ENCODE measurements around the gene SLC15A1. TPM values are rescaled to one million over a fixed set of nuclear protein-coding genes. Genes with fewer than 3 reads are reported as not detected.

SLC15A1 gene
- total RNA-seq, 1 experiment from 2014 or later = 1.9 TPM

DNA sequence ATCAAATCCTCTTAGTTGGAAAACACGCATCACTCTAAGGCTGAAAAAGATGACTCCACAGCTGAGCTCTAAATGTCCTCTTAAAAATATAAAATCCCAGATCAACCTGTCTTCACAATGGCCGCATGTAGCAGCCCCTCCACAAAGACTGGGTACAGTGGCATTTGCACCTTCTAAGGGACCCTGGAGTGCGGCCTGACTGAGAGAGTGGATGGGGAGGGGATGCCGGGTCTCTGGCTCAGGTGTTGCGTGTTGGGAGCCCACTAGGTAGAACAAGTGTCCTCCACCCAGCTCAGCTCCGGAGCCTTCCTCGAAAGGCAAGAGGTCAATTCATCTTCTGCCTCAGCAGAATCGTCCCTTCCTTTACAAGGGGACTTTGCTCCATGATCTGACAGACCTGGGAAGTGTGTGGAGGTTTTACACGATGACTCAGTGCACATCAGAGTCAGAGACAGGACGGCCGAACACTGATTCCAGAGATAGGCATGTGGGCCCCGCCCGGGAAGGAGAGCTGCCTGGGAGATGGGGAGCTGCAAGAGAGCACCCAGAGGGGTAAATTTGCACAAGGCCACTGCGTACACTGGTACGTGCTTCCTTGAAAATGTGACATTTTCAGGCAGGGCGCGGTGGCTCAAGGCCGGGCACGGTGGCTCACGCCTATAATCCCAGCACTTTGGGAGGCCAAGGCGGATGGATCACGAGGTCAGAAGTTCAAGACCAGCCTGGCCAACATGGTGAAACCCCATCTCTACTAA lies 23.5 kb upstream of the SLC15A1 start:
- Histone ChIP-seq H2BK120ac (ENCODE audit: low read depth, low read length, poor library complexity, severe bottlenecking) (no peak overlapping the region), H3K4me2 (ENCODE audit: insufficient read depth, insufficient read length, low read length) (no peak overlapping the region), H3K79me1 (ENCODE audit: insufficient read depth, low read depth, low read length, poor library complexity, severe bottlenecking) (no peaks in the 10 kb centered on the region), H2AFZ (ENCODE audit: low read length) (no peak overlapping the region), H3K23ac (ENCODE audit: insufficient read length, low read depth, low read length) (no peak overlapping the region), H3K14ac (ENCODE audit: insufficient read depth, low read length) (no peak overlapping the region), H2AK5ac (ENCODE audit: insufficient read length, low read length) (no peak overlapping the region), H4K91ac (ENCODE audit: insufficient read length, low read depth, low read length) (no peak overlapping the region), H3T11ph (ENCODE audit: low read length) (no peak overlapping the region), H4K5ac (ENCODE audit: insufficient read length, low read depth, low read length) (no peak overlapping the region), H4K20me1 (ENCODE audit: control insufficient read depth, insufficient read depth, insufficient read length) (no peaks in the 10 kb centered on the region), H3K18ac (ENCODE audit: insufficient read length, low read depth, low read length) (no peak overlapping the region), H4K8ac (replicated peaks; ENCODE audit: insufficient read length, low read depth, low read length) (no peak overlapping the region), H3K79me2 (ENCODE audit: insufficient read depth, low read length) (no peaks in the 10 kb centered on the region), H2BK5ac (ENCODE audit: insufficient read length, low read length) (no peak overlapping the region), H3K27ac (ENCODE audit: insufficient read length, low read depth, low read length) (no peak overlapping the region), H2BK12ac (ENCODE audit: insufficient read length, low read depth, low read length) (no peak overlapping the region), H2BK15ac (ENCODE audit: low read depth, low read length) (no peak overlapping the region), H3K9ac (ENCODE audit: extremely low read depth, insufficient read length, low read length) (no peak overlapping the region), H2BK20ac (ENCODE audit: low read depth, low read length, poor library complexity, severe bottlenecking) (no peak overlapping the region), H3K27me3 (ENCODE audit: insufficient read depth, low read length) (no peaks in the 10 kb centered on the region), H3K4me1 (ENCODE audit: insufficient read depth, low read length) (no peaks in the 10 kb centered on the region; the same call in 1 of the 2 replicates), H3K23me2 (ENCODE audit: insufficient read length, low read depth, low read length, poor library complexity, severe bottlenecking) (no peaks in the 10 kb centered on the region), H3K56ac (ENCODE audit: insufficient read length, low read depth, low read length) (no peak overlapping the region), H3K9me3 (ENCODE audit: control insufficient read depth, low read depth, low read length) (no peaks in the 10 kb centered on the region), H3K4ac (ENCODE audit: low read depth, low read length) (no peak overlapping the region)
- Mint-ChIP-seq H3K27ac (no peak overlapping the region; a peak in 2 of 7 replicates), H3K4me3 (no peak overlapping the region), H3K36me3 (ENCODE audit: insufficient read depth in 1 of 3, low read depth in 3 of 3) (no peaks in the 10 kb centered on the region), H3K9me3 (no peaks in the 10 kb centered on the region), H3K27me3 (ENCODE audit: low read depth) (no peaks in the 10 kb centered on the region; the same call in 1 of the 2 replicates), H3K4me1 (peaks cover 9 to 10% of the 10 kb centered on the region in 2 experiments)
- no CpG with 5 or more reads among the region's 22 CpGs for WGBS (ENCODE audit: extremely low coverage, insufficient read length, low lambda C conversion rate)
- DNase-seq = no peak
- TF ChIP-seq, protein P1, sequence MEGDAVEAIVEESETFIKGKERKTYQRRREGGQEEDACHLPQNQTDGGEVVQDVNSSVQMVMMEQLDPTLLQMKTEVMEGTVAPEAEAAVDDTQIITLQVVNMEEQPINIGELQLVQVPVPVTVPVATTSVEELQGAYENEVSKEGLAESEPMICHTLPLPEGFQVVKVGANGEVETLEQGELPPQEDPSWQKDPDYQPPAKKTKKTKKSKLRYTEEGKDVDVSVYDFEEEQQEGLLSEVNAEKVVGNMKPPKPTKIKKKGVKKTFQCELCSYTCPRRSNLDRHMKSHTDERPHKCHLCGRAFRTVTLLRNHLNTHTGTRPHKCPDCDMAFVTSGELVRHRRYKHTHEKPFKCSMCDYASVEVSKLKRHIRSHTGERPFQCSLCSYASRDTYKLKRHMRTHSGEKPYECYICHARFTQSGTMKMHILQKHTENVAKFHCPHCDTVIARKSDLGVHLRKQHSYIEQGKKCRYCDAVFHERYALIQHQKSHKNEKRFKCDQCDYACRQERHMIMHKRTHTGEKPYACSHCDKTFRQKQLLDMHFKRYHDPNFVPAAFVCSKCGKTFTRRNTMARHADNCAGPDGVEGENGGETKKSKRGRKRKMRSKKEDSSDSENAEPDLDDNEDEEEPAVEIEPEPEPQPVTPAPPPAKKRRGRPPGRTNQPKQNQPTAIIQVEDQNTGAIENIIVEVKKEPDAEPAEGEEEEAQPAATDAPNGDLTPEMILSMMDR (conservative IDR thresholded peaks at IDR 0.05) = no peak

Measured in H9 (cell line).